HT-29 (cell line): Measurements from ENCODE around the gene C19orf33. TPM values are rescaled to one million over a fixed set of nuclear protein-coding genes. Genes with fewer than 3 reads are reported as not detected.

Experiments used
- DNase-seq: peaks from one replicate; pipeline ENCODE4 v3.0.0-alpha.2; 2015; ENCODE audit warnings: low spot score
- total RNA-seq: library from RNA; depleted of rRNA; stranded (reverse); fragments of >200 nt; shearing (Covaris generic); gene quantifications from 2 replicates; pipeline ENCODE4 v1.2.3, GENCODE V29; 2014

C19orf33 gene
- total RNA-seq, 1 experiment from 2014 or later = 1,477 TPM

- peak; percentile 43 for DNase-seq
Measured at GRCh38 chr19:38308006-38308766, 4.1 kb downstream of the C19orf33 start.

- no peak for DNase-seq
Measured at GRCh38 chr19:38308926-38309614, 5.0 kb downstream of the C19orf33 start.

- no peak for DNase-seq
Measured at GRCh38 chr19:38309615-38310278, 5.7 kb downstream of the C19orf33 start.

GRCh38 chr19:38310279-38310670, 6.2 kb downstream of the C19orf33 start:
- no peak for DNase-seq

- no peak for DNase-seq
Measured at GRCh38 chr19:38310986-38311385, 6.9 kb downstream of the C19orf33 start.

- DNase-seq = peak; percentile 98
Measured at GRCh38 chr19:38315657-38316476, 11.8 kb downstream of the C19orf33 start, which contains the start of gene YIF1B. YIF1B (minus strand) TSS chr19:38315947; CDS start chr19:38315917, 30 bp downstream.

GRCh38 chr19:38316477-38317067, 12.5 kb downstream of the C19orf33 start:
- DNase-seq = no peak

- no peak for DNase-seq
Measured at GRCh38 chr19:38317104-38317612, 13.1 kb downstream of the C19orf33 start.

- DNase-seq = no peak
Measured at GRCh38 chr19:38318660-38319059, 14.6 kb downstream of the C19orf33 start.

- DNase-seq = peak; percentile 45
Measured at GRCh38 chr19:38319421-38320258, 15.6 kb downstream of the C19orf33 start, which contains the start of gene KCNK6. KCNK6 (plus strand) TSS chr19:38319845; CDS start chr19:38319951, 106 bp downstream.

- DNase-seq = no peak
Measured at GRCh38 chr19:38320969-38321339, 16.9 kb downstream of the C19orf33 start.

- no peak for DNase-seq
Measured at GRCh38 chr19:38321646-38322196, 17.7 kb downstream of the C19orf33 start.

- DNase-seq = no peak
Measured at GRCh38 chr19:38323291-38323690, 19.2 kb downstream of the C19orf33 start.

- no peak for DNase-seq
Measured at GRCh38 chr19:38324431-38324830, 20.4 kb downstream of the C19orf33 start.

- no peak for DNase-seq
Measured at GRCh38 chr19:38326591-38326990, 22.5 kb downstream of the C19orf33 start.

GRCh38 chr19:38329651-38330050, 25.6 kb downstream of the C19orf33 start:
- no peak for DNase-seq

GRCh38 chr19:38331728-38332127, 27.7 kb downstream of the C19orf33 start:
- DNase-seq = no peak

- no peak for DNase-seq
Measured at GRCh38 chr19:38333245-38333644, 29.2 kb downstream of the C19orf33 start.

GRCh38 chr19:38335949-38336637, 32.0 kb downstream of the C19orf33 start:
- peak; percentile 99 for DNase-seq
